K562 (cell line): ENCODE data around the gene HCRTR1. TPM values are rescaled to one million over a fixed set of nuclear protein-coding genes. Genes with fewer than 3 reads are reported as not detected.

Experiments used
- ATAC-seq: fragments of 200-7000 bp; cut with Tn5 transposase; 3 replicates; pipeline ENCODE4 v1.9.1; 2020; ENCODE audit warnings: moderate library complexity
- BruUV-seq: library from RNA; stranded (reverse); fragments of 400-500 nt; replicated peaks from 2 replicates; lab custom pipeline; 2021; lab: Mats Ljungman, UMichigan
- CTCF ChIA-PET: fragments of 300-600 bp; formaldehyde crosslinking; extraction: SDS; loops from one replicate; lab custom pipeline; 2021; ENCODE audit warnings: low intra/inter-chr PET ratio; lab: Yijun Ruan, JAX
- POLR2A ChIA-PET: fragments of 300-600, 350-650 bp; sonication (Branson Sonifier 250); formaldehyde crosslinking; extraction: SDS; loops from one replicate; lab custom pipeline; 2021; ENCODE audit warnings: antibody characterized with exemption, inconsistent platforms; lab: Yijun Ruan, JAX
- DNase-seq, 4 experiments: peaks; one replicate each; pipeline versions ENCODE4 v3.0.0 to v3.0.0-alpha.2; 2011 to 2018; ENCODE audit warnings: low spot score in 3 of 4, mixed read lengths in 3 of 4; ENCODE audit errors: extremely low read depth in 1 of 4
- FAIRE-seq: peaks from 2 replicates; lab custom pipeline; 2011; peaks lifted over from hg19 to GRCh38; lab: Jason Lieb, UNC
- H2AFZ ChIP-seq: 2 replicates; pipeline ENCODE4 v1.6.0; 2011; ENCODE audit warnings: low read depth, low read length, control low read depth, inconsistent platforms
- H3K27ac ChIP-seq: fragments of 200-600 bp; 3 replicates; pipeline ENCODE4 v1.8.0; 2011; ENCODE audit warnings: low read depth, mild to moderate bottlenecking, control low read depth, inconsistent platforms, low read length, moderate library complexity, mixed read lengths; ENCODE audit errors: extremely low read depth
- H3K27me3 ChIP-seq, 2 experiments: fragments of 300-600 bp in 1 of 2; 2 replicates in 1 of 2; 3 replicates in 1 of 2; pipeline versions ENCODE4 v1.6.0 to v1.8.0; 2011; ENCODE audit warnings: inconsistent platforms in 2 of 2, low read length in 2 of 2, mild to moderate bottlenecking in 1 of 2, mixed read lengths in 1 of 2, moderate library complexity in 1 of 2; ENCODE audit not compliant: control insufficient read depth in 2 of 2, insufficient read depth in 2 of 2
- H3K36me3 ChIP-seq: fragments of 300-600 bp; 3 replicates; pipeline ENCODE4 v1.8.0; 2011; ENCODE audit warnings: mild to moderate bottlenecking, low read length, inconsistent platforms; ENCODE audit not compliant: control insufficient read depth, insufficient read depth
- H3K4me1 ChIP-seq, 2 experiments: fragments of 200-600 bp in 1 of 2; replicated peaks in 1 of 2; 2 replicates in 1 of 2; 3 replicates in 1 of 2; pipeline versions ENCODE4 v1.5.1 to v1.8.0; 2011; ENCODE audit warnings: inconsistent platforms in 2 of 2, low read length in 2 of 2, mild to moderate bottlenecking in 1 of 2, mixed read lengths in 1 of 2, moderate library complexity in 1 of 2; ENCODE audit not compliant: control insufficient read depth in 2 of 2, insufficient read depth in 2 of 2
- H3K4me2 ChIP-seq: 2 replicates; pipeline ENCODE4 v1.6.1; 2011; ENCODE audit warnings: low read length, control low read depth, inconsistent platforms, mixed read lengths; ENCODE audit not compliant: insufficient read depth
- H3K4me3 ChIP-seq: fragments of 200-600 bp; sonication (generic), shearing (Covaris generic); 2 replicates; pipeline ENCODE4 v1.5.1; 2016; ENCODE audit warnings: control low read depth, inconsistent platforms
- H3K79me2 ChIP-seq: fragments of 200-600 bp; 3 replicates; pipeline ENCODE4 v1.8.0; 2011; ENCODE audit warnings: low read length, inconsistent platforms; ENCODE audit not compliant: control insufficient read depth, insufficient read depth
- H3K9ac ChIP-seq, 2 experiments: 2 replicates each; pipeline versions ENCODE4 v1.6.0 to v1.6.1; 2011; ENCODE audit warnings: low read depth in 2 of 2, low read length in 2 of 2, control low read depth in 1 of 2, inconsistent platforms in 1 of 2, mild to moderate bottlenecking in 1 of 2, mixed read lengths in 1 of 2; ENCODE audit not compliant: insufficient read depth in 1 of 2
- H3K9me1 ChIP-seq: one replicate; pipeline ENCODE4 v1.6.0; 2011; ENCODE audit warnings: inconsistent platforms, mild to moderate bottlenecking, low read length, moderate library complexity; ENCODE audit not compliant: control insufficient read depth, insufficient read depth
- H3K9me3 ChIP-seq: replicated peaks from 2 replicates; pipeline ENCODE4 v1.5.1; 2011; ENCODE audit warnings: low read depth, low read length, inconsistent platforms; ENCODE audit not compliant: control insufficient read depth, insufficient read depth
- H4K20me1 ChIP-seq: replicated peaks from 2 replicates; pipeline ENCODE4 v1.6.1; 2011; ENCODE audit warnings: low read length, inconsistent platforms, mixed read lengths; ENCODE audit not compliant: control insufficient read depth, insufficient read depth
- CBX3 ChIP-seq, 2 experiments: IDR thresholded peaks; 1 replicate in 1 of 2; 2 replicates in 1 of 2; pipeline ENCODE4 v1.6.1; 2012; ENCODE audit warnings: inconsistent platforms in 2 of 2, low read length in 2 of 2, borderline replicate concordance in 1 of 2, control low read depth in 1 of 2
- CBX5 ChIP-seq: IDR thresholded peaks from 2 replicates; pipeline ENCODE4 v1.6.1; 2014; ENCODE audit warnings: low read depth, borderline replicate concordance
- CEBPB ChIP-seq: fragments of 450-650 bp; IDR thresholded peaks from 2 replicates; pipeline ENCODE4 v1.6.1; 2016; ENCODE audit warnings: missing genetic modification characterization, missing compliant biosample characterization
- ELF2 ChIP-seq: fragments of 250-450 bp; sonication (Bioruptor Pico); IDR thresholded peaks from 2 replicates; pipeline ENCODE4 v1.5.0; 2021; ENCODE audit warnings: mild to moderate bottlenecking
- POLR2G ChIP-seq: fragments of 200-400 bp; formaldehyde crosslinking; IDR thresholded peaks from 2 replicates; pipeline ENCODE4 v1.6.1; 2017; ENCODE audit warnings: low read depth, mild to moderate bottlenecking, antibody characterized with exemption, low read length, moderate library complexity
- SAFB2 ChIP-seq: fragments of 200-400 bp; formaldehyde crosslinking; IDR thresholded peaks from 2 replicates; pipeline ENCODE4 v1.6.1; 2018; ENCODE audit warnings: borderline replicate concordance, low read length, low read depth, moderate library complexity; ENCODE audit not compliant: severe bottlenecking
- SMARCB1 ChIP-seq: IDR thresholded peaks from 2 replicates; pipeline ENCODE4 v1.6.1; 2011; ENCODE audit warnings: improper control_type of control experiment, low read depth; ENCODE audit not compliant: insufficient read length
- TAF1 ChIP-seq: IDR thresholded peaks from 2 replicates; pipeline ENCODE4 v1.6.1; 2011; ENCODE audit warnings: mild to moderate bottlenecking, low read length, moderate library complexity; ENCODE audit not compliant: insufficient read depth, control insufficient read depth, severe bottlenecking; ENCODE audit errors: extremely low read depth
- TCF7L2 ChIP-seq: fragments of 150-350 bp; IDR thresholded peaks from 2 replicates; pipeline ENCODE4 v1.6.1; 2016; ENCODE audit warnings: low read depth, mild to moderate bottlenecking, low read length, moderate library complexity
- WGBS: fragments of 100-300 bp; shearing (Covaris generic); methylation state at CpG from one replicate; pipeline ENCODE4 v1.1.6; 2016; ENCODE audit warnings: low coverage, mixed read lengths; ENCODE audit not compliant: insufficient coverage; ENCODE audit errors: missing lambda C conversion rate; 5-methylcytosine and 5-hydroxymethylcytosine counted together
- in situ Hi-C: fragments of 300-500 bp; cut with MboI; formaldehyde crosslinking; loops from 4 replicates; pipeline ENCODE4 v1.15.0; 2018; ENCODE audit warnings: inconsistent platforms, mixed read lengths
- intact Hi-C: fragments of 100-400 bp; cut with micrococcal nuclease; formaldehyde crosslinking; loops from 2 replicates; pipeline ENCODE4 v1.14.2; 2022
- polyA plus RNA-seq, 8 experiments: library from polyadenylated mRNA; depleted of rRNA in 4 of 8; stranded (reverse) in 5 of 8; unstranded in 3 of 8; fragments of >200 nt; fragmentation: Nextera tagmentation in 2 of 8; fragmentation: Illumina TruSeq in 1 of 8; extraction: Ambion mirVana in 2 of 8; extraction: Trizol in 1 of 8; gene quantifications; 2 replicates each; pipeline versions ENCODE4 v1.2.1 to v1.2.3, GENCODE V29; 2011 to 2014; ENCODE audit warnings: inconsistent platforms in 1 of 8, missing spikeins in 1 of 8
- total RNA-seq, 7 experiments: library from RNA; depleted of rRNA in 6 of 7; stranded (reverse); fragments of >200 nt in 6 of 7; fragmentation: Illumina TruSeq in 2 of 7; extraction: Trizol in 2 of 7; gene quantifications; 2 replicates each; pipeline versions ENCODE4 v1.2.1 to v1.2.3, GENCODE V29; 2011 to 2021; ENCODE audit warnings: low replicate concordance in 1 of 7
- TF ChIP-seq, protein P1 (sequence below): sonication (generic); formaldehyde crosslinking; IDR thresholded peaks from 2 replicates; pipeline ENCODE4 v1.8.1; 2022; ENCODE audit warnings: missing genetic modification reagents
- TF ChIP-seq, protein P2 (sequence below): fragments of 250-450 bp; sonication (Bioruptor Pico); IDR thresholded peaks from 2 replicates; pipeline ENCODE4 v1.9.0; 2021; ENCODE audit warnings: mild to moderate bottlenecking, inconsistent platforms
- TF ChIP-seq, protein P3 (sequence below): sonication (generic); formaldehyde crosslinking; IDR thresholded peaks from 2 replicates; pipeline ENCODE4 v1.8.0; 2023; ENCODE audit warnings: missing genetic modification reagents, mild to moderate bottlenecking, borderline replicate concordance

Gene HCRTR1
- total and polyA plus RNA-seq, 9 of the 15 experiments (the other 6 are each of a cell fraction or from before 2014, with no cell fraction given) = not detected

DNA sequence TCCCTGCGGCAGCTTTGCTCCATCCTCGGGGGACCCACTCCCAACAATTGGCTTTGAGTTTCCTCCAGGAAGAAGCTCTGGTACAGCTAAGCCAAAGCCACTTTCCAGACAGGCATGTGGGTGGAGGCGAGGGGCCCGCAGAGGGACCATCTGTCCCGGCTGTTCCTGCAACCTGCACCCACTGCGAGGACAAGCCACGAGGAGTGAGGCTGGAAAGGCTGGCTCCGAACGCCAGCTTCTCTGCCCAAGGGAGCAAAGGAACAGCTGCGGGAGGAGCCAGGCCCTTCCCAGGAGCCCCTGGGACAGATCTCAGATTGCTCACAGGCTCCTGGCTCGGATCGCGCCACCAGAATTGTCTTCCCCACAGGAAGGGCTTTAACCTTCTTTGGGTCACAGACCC, 55.5 kb downstream of the HCRTR1 start (continued):
- TF ChIP-seq TCF7L2 (no peak), TAF1 (no peak), CBX5 (no peak), ELF2 (CRISPR knock-in tag) (no peak), POLR2G (no peak), CBX3 (IDR thresholded peaks at IDR 0.05; ENCODE audit: borderline replicate concordance in 1 of 2, low read length in 2 of 2) (no peak), CEBPB (tag) (no peak)
- TF ChIP-seq, protein P1, sequence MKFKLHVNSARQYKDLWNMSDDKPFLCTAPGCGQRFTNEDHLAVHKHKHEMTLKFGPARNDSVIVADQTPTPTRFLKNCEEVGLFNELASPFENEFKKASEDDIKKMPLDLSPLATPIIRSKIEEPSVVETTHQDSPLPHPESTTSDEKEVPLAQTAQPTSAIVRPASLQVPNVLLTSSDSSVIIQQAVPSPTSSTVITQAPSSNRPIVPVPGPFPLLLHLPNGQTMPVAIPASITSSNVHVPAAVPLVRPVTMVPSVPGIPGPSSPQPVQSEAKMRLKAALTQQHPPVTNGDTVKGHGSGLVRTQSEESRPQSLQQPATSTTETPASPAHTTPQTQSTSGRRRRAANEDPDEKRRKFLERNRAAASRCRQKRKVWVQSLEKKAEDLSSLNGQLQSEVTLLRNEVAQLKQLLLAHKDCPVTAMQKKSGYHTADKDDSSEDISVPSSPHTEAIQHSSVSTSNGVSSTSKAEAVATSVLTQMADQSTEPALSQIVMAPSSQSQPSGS (CRISPR knock-in tag) = no peak
- TF ChIP-seq, all 486 proteins: peak for 0

DNA sequence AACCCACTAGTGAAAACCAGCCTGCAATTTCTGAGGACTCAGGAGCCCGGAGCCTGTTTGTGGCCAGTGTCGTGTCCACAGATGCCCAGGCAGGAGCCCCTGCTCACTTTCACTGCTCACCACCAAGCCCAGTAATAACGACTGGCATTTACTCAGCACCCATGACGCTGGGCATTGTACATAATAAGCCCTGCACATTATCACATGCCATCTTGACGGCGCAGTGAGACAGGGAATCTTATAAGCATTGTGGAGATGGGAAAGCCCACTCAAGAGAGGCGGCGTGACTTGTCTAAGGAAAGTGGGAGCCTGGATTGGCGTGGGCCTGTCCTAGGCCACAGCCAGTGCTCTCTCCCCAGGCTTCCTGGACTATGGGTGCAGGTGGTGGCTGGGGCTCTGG, 55.9 kb downstream of the HCRTR1 start:
- no peak for DNase-seq
- no peak for ATAC-seq
- Histone ChIP-seq H3K27ac (no peak overlapping the region), H3K9ac (no peak overlapping the region), H3K4me2 (no peak overlapping the region), H2AFZ (no peak overlapping the region), H3K4me3 (no peak overlapping the region), H3K4me1 (peaks cover 0 to 12% of the 10 kb centered on the region in 2 experiments; a peak in 3 of 5 replicates), H3K9me3 (no peaks in the 10 kb centered on the region), H3K9me1 (no peaks in the 10 kb centered on the region), H3K27me3 (peaks cover 69 to 98% of the 10 kb centered on the region in 2 experiments), H3K36me3 (no peaks in the 10 kb centered on the region), H3K79me2 (no peaks in the 10 kb centered on the region), H4K20me1 (peaks cover 17% of the 10 kb centered on the region)
- CTCF ChIA-PET = no interaction called here
- in situ Hi-C loops = no loop called here
- no peak for FAIRE-seq
- intact Hi-C loops = no loop called here
- WGBS = 2% methylated on average over 9 of the region's 9 CpGs
- POLR2A ChIA-PET = interaction anchor here (0.6 to 1.0 kb wide), 2 partner anchors 13 to 637 kb away, joined by 3 to 5 read pairs; no protein-coding TSS in a partner anchor
- BruUV-seq = no TSS peak
- TF ChIP-seq SAFB2 (no peak), SMARCB1 (no peak)
- TF ChIP-seq, protein P2, sequence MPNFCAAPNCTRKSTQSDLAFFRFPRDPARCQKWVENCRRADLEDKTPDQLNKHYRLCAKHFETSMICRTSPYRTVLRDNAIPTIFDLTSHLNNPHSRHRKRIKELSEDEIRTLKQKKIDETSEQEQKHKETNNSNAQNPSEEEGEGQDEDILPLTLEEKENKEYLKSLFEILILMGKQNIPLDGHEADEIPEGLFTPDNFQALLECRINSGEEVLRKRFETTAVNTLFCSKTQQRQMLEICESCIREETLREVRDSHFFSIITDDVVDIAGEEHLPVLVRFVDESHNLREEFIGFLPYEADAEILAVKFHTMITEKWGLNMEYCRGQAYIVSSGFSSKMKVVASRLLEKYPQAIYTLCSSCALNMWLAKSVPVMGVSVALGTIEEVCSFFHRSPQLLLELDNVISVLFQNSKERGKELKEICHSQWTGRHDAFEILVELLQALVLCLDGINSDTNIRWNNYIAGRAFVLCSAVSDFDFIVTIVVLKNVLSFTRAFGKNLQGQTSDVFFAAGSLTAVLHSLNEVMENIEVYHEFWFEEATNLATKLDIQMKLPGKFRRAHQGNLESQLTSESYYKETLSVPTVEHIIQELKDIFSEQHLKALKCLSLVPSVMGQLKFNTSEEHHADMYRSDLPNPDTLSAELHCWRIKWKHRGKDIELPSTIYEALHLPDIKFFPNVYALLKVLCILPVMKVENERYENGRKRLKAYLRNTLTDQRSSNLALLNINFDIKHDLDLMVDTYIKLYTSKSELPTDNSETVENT (CRISPR knock-in tag) = no peak
- TF ChIP-seq, protein P3, sequence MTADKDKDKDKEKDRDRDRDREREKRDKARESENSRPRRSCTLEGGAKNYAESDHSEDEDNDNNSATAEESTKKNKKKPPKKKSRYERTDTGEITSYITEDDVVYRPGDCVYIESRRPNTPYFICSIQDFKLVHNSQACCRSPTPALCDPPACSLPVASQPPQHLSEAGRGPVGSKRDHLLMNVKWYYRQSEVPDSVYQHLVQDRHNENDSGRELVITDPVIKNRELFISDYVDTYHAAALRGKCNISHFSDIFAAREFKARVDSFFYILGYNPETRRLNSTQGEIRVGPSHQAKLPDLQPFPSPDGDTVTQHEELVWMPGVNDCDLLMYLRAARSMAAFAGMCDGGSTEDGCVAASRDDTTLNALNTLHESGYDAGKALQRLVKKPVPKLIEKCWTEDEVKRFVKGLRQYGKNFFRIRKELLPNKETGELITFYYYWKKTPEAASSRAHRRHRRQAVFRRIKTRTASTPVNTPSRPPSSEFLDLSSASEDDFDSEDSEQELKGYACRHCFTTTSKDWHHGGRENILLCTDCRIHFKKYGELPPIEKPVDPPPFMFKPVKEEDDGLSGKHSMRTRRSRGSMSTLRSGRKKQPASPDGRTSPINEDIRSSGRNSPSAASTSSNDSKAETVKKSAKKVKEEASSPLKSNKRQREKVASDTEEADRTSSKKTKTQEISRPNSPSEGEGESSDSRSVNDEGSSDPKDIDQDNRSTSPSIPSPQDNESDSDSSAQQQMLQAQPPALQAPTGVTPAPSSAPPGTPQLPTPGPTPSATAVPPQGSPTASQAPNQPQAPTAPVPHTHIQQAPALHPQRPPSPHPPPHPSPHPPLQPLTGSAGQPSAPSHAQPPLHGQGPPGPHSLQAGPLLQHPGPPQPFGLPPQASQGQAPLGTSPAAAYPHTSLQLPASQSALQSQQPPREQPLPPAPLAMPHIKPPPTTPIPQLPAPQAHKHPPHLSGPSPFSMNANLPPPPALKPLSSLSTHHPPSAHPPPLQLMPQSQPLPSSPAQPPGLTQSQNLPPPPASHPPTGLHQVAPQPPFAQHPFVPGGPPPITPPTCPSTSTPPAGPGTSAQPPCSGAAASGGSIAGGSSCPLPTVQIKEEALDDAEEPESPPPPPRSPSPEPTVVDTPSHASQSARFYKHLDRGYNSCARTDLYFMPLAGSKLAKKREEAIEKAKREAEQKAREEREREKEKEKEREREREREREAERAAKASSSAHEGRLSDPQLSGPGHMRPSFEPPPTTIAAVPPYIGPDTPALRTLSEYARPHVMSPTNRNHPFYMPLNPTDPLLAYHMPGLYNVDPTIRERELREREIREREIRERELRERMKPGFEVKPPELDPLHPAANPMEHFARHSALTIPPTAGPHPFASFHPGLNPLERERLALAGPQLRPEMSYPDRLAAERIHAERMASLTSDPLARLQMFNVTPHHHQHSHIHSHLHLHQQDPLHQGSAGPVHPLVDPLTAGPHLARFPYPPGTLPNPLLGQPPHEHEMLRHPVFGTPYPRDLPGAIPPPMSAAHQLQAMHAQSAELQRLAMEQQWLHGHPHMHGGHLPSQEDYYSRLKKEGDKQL (CRISPR knock-in tag) = no peak
